GM12872 (cell line): ENCODE measurements around the gene XK.

ENCODE experiments used
- TF ChIP-seq, protein P1 (sequence below): IDR thresholded peaks from 3 replicates; pipeline ENCODE4 v1.5.1; 2011; ENCODE audit warnings: low read depth, mild to moderate bottlenecking, low read length, moderate library complexity; ENCODE audit not compliant: insufficient read depth

XK gene

DNA sequence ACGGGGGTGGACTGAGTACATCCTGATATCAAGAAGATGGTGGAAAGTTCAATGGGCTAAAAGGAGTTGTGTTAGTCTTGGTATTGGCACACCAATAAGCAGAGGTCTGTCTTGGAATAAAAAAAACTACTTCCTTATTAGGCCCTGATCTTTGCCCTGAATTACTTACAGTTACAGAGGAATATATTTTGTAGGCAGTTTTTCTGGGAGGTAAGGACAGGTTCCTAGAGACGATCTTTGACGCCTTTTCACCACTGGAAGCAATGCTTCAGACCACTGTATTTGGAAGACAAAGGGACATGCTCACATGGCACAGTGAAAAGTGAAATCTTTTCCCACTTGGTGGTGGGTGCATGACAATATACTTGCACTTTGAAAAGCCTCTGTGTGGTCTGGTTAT lies 618 bp upstream of the XK start:
- TF ChIP-seq, protein P1, sequence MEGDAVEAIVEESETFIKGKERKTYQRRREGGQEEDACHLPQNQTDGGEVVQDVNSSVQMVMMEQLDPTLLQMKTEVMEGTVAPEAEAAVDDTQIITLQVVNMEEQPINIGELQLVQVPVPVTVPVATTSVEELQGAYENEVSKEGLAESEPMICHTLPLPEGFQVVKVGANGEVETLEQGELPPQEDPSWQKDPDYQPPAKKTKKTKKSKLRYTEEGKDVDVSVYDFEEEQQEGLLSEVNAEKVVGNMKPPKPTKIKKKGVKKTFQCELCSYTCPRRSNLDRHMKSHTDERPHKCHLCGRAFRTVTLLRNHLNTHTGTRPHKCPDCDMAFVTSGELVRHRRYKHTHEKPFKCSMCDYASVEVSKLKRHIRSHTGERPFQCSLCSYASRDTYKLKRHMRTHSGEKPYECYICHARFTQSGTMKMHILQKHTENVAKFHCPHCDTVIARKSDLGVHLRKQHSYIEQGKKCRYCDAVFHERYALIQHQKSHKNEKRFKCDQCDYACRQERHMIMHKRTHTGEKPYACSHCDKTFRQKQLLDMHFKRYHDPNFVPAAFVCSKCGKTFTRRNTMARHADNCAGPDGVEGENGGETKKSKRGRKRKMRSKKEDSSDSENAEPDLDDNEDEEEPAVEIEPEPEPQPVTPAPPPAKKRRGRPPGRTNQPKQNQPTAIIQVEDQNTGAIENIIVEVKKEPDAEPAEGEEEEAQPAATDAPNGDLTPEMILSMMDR: no peak

GRCh38 chrX:37686369-37686995 lies 891 bp downstream of the XK start:
- TF ChIP-seq, protein P1: no peak

DNA sequence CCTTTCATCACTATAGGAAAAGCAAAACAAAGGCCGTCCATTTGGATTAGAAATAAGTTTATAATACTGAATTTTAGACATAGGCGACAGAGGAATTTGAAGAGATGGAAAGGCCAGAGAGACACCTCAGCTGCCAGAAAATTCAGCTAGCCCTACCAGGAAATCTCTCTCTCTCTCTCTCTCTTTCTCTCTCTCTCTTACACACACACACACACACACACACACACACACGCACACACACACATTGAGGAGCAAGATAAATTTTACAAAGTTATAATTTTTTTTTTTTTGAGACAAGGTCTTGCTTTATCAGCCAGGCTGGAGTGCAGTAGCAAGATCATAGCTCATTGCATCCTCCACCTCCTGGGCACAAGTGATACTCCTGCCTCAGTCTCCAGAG lies 1.4 kb downstream of the XK start:
- TF ChIP-seq, protein P1: no peak

GRCh38 chrX:37690119-37690518 lies 4.5 kb downstream of the XK start:
- TF ChIP-seq, protein P1: no peak

DNA sequence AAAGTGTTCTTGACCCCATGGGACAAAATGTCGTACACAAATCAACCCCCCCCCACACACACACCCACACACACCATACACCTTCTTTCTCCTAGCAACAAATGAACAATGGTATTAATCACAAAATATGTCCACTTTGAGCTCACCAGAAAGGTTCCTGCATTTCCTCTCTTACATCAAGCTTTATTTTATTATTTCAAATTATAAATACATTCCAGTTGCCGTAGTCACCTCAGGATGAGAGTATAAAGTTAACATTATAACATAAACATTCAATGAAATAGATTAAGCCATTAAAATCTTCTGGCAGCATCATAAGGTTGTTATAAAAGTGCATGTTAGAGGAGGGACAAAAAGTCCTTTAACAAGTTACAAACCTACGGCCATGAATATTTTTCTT lies 7.3 kb downstream of the XK start:
- TF ChIP-seq, protein P1: no peak

DNA sequence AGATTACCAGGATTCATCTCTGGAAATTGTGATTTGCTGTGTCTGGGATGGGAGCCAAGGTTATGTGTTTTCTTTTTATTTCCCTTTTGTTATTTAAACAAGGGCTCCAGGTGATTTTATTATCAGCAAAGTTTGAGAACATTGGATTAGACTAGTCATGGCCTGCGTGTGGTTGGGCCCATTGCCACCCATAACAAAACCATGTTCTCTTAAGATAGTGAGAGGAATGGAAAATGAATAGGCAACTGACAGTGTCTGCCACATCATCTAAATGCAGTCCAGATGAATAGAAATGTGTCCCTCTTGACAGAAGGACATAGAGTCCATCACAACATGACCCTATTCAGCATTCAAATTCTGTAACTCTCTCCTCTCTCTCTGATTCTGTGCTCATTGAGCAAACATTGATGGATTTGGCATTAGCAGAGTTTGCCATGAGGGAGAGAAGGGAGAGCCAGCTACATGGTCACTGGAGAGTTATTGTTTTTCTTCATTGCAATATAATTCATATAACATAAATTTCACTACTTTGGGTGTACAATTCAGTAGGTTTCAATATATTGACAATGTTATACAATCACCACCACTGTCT lies 11.7 kb downstream of the XK start:
- TF ChIP-seq, protein P1: no peak

DNA sequence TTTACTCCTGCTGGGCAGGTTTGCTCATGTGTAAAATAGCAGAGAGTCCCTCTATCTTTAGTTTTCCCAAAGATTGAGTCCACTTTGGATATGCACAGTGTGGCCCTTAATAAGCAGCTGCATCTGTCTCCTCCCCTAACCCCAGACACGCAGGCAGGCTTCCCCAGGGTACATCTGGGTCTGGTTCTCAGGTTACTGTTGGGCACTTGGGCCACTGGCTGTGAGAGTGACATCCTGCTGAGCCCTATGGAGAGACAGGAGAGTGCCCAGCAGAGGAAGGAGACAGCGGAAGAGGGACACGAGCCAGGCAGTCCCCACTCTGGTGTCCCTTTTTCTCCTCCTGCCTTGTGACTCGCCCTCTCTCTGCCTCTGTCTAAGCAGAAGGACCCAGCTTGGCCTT lies 16.0 kb downstream of the XK start:
- TF ChIP-seq, protein P1: no peak
